SIG-M5 (cell line): ENCODE results near the gene CDX4.
"Not testable (repeated sequence)": the region's sequence is repeated elsewhere in the genome, so short reads cannot be mapped to it uniquely, and the experiment has no call there.

Experiments
- DNase-seq: peaks from one replicate; lab custom pipeline; 2025; lab: John Stamatoyannopoulos, UW

Gene CDX4

GRCh38 chrX:73446831-73447230 is at the start of gene CDX4:
CDX4 (plus strand) TSS chrX:73447053; CDS start chrX:73447254, 201 bp downstream.
- no peak for DNase-seq

- no peak for DNase-seq
These were observed 48.5 kb upstream of the CDX4 start for GRCh38 chrX:73398185-73398914.

GRCh38 chrX:73400136-73400748 is 46.6 kb upstream of the CDX4 start:
- DNase-seq: no peak

GRCh38 chrX:73401591-73402266 is 45.1 kb upstream of the CDX4 start:
- DNase-seq: no peak

DNA sequence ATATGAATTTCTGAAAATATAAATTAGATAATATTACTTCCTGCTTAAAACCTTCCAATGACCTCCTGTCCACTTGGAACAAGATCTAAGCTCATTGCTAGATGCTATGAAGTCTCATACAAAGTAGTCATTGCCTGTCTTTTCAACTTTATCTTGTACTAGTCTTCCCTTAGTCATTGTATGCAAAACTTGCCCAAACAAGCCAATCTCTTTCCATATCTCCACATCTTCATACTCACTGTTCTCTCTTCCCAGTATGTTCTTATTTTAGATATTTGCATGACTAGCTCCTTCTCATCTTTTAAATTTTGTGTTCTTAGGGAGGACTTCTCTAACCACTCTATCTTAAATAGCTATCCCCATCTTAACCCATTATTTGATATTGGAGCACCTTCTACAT is 33.9 kb upstream of the CDX4 start:
- DNase-seq: no peak

DNA sequence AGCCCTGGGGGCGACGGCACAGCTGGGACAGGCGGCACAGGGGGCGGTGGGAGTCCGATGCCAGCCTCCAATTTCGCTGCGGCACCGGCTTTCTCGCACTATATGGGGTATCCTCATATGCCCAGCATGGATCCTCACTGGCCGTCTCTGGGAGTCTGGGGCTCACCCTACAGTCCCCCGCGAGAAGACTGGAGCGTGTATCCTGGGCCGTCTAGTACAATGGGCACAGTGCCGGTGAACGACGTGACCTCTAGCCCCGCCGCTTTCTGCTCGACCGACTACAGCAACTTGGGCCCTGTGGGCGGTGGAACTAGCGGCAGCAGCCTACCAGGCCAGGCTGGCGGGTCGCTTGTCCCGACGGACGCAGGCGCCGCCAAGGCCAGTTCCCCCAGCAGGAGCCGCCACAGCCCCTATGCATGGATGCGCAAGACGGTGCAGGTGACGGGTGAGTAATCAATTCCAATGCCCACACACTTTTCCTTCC is 500 bp downstream of the CDX4 start:
- no peak for DNase-seq

DNA sequence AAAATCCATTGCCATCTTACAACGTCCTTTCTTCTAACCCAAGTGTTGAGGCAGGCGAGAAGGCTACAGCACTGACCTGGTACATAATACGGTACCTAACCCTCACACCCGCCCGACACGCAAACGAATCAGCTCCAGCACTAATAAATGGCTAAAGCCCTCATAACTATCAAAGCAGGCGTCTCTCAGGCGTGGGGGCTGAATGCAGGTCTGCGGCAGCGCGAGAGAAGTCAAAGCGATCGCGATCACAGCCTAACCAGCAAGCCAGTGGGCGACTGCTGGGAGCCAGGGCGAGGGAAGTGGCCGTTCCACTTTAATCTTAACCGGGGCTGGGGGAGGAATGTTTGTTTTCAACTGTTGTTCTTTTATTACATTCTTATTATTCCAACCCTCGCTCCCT is 1.5 kb downstream of the CDX4 start:
- DNase-seq: no peak

- DNase-seq: no peak
These were observed 8.3 kb downstream of the CDX4 start for GRCh38 chrX:73455171-73455570.

- DNase-seq: no peak
These were observed 10.5 kb downstream of the CDX4 start for GRCh38 chrX:73457306-73457705.

DNA sequence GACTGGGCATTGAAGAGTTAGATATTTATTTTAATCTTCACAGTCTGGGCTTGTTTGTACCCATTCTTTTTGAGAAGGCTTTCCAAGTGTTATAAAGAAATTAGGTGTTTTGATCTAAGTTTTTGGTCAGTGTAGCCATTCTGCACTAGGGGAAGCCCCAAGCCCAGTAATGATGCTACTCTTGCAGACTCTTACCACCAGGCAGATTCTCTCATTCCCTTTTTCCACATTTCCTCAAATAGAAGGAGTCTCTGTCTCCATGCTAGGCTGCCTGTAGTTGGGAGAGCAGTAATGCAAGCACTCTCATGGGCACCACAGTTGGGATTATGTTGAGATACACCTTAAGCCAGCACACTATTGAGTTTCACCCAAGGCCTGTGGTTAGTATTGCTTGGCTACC is 21.5 kb downstream of the CDX4 start:
- DNase-seq: no peak

GRCh38 chrX:73478961-73479360 is 32.1 kb downstream of the CDX4 start:
- no peak for DNase-seq

DNA sequence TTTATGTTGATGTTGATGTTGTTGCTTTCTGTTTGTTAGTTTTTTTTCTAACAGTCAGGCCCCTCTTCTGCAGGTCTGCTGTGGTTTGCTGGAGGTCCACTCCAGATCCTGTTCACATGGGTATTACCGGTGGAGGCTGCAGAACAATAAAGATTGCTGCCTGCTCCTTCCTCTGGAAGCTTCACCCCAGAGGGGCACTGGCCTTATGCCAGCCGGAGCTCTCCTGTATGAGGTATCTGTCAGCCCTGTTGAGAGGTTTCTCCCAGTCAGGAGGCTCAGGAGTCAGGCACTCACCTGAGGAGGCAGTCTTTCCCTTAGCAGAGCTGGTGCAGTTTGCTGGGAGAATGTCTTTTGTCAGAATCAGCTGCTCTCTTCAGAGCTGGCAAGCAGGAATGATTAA is 34.7 kb downstream of the CDX4 start:
- no peak for DNase-seq

DNA sequence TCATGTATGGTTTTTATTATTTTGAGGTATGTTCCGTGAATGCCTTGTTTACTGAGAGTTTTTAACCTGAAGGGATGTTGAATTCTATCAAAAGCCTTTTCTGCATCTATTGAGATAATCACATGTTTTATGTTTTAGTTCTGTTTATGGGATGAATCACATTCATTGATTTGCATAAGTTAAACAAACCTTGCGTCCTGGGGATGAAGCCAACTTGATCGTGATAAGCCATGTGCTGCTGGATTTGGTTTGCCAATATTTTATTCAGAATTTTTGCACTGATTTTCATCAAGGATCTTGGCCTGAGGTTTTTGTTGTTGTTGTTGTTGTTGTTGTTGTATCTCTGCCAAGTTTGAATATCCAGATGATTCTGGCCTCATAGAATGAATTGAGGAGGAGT is 43.8 kb downstream of the CDX4 start:
- no peak for DNase-seq

DNA sequence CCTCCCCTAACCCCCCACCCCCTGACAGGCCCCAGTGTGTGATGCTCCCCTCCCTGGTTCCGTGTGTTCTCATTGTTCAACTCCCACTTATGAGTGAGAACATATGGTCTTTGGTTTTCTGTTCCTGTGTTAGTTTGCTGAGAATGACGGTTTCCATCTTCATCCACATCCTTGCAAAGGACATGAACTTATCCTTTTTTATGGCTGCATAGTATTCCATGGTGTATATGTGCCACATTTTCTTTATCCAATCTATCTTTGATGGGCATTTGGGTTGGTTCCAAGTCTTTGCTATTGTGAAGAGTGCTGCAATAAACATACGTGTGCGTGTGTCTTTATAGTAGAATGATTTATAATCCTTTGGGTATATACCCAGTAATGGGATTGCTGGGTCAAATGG is 45.3 kb downstream of the CDX4 start:
- not testable (repeated sequence) for DNase-seq
